Suppressor macrophage (primary cell): ENCODE measurements around the gene TTR.

ENCODE experiments used
- DNase-seq, 4 experiments: peaks; one replicate each; pipeline ENCODE4 v3.0.0-alpha.2; 2020 to 2022
- total RNA-seq, 17 experiments: gene quantifications; one replicate each; lab custom pipeline; 2026; ENCODE audit warnings: mixed read lengths in 6 of 17, inconsistent platforms in 3 of 17; lab: John Stamatoyannopoulos, UW

TTR gene
- 0 to 1.1 (median 0) reads per million in 17 experiments for total RNA-seq

- no peak for DNase-seq
Measured at GRCh38 chr18:31591628-31592027, at the start of gene TTR. Gene TTR (plus strand): TSS chr18:31591877. CDS start chr18:31591903, 26 bp downstream.

- DNase-seq = no peak
Measured at GRCh38 chr18:31546476-31546875, 45.2 kb upstream of the TTR start.

- DNase-seq = no peak
Measured at GRCh38 chr18:31548853-31549252, 42.8 kb upstream of the TTR start.

- no peak for DNase-seq
Measured at GRCh38 chr18:31549416-31549815, 42.3 kb upstream of the TTR start.

- no peak for DNase-seq
Measured at GRCh38 chr18:31551883-31552282, 39.8 kb upstream of the TTR start.

- DNase-seq = peak in 1 of 4 experiments; percentile 10
Measured at GRCh38 chr18:31553800-31554199, 37.9 kb upstream of the TTR start.

- no peak for DNase-seq
Measured at GRCh38 chr18:31554776-31555175, 36.9 kb upstream of the TTR start.

- peak; percentile 68 to 80 (median 72) for DNase-seq
Measured at GRCh38 chr18:31555971-31556747, 35.5 kb upstream of the TTR start.

GRCh38 chr18:31557446-31557845 lies 34.2 kb upstream of the TTR start:
- DNase-seq = no peak

GRCh38 chr18:31558567-31558966 lies 33.1 kb upstream of the TTR start:
- no peak for DNase-seq

- DNase-seq = no peak
Measured at GRCh38 chr18:31562726-31563125, 29.0 kb upstream of the TTR start.

- DNase-seq = no peak
Measured at GRCh38 chr18:31563778-31564177, 27.9 kb upstream of the TTR start.

- no peak for DNase-seq
Measured at GRCh38 chr18:31565345-31565744, 26.3 kb upstream of the TTR start.

GRCh38 chr18:31565782-31566512 lies 25.7 kb upstream of the TTR start:
- DNase-seq = no peak

GRCh38 chr18:31566576-31567306 lies 24.9 kb upstream of the TTR start:
- DNase-seq = no peak

GRCh38 chr18:31572368-31572767 lies 19.3 kb upstream of the TTR start:
- no peak for DNase-seq

- DNase-seq = no peak
Measured at GRCh38 chr18:31573051-31573450, 18.6 kb upstream of the TTR start.

- DNase-seq = peak; percentile 81 to 93 (median 85)
Measured at GRCh38 chr18:31574359-31574758, 17.3 kb upstream of the TTR start.

GRCh38 chr18:31575515-31576257 lies 16.0 kb upstream of the TTR start:
- DNase-seq = no peak

- DNase-seq = no peak
Measured at GRCh38 chr18:31576670-31577069, 15.0 kb upstream of the TTR start.

- DNase-seq = no peak
Measured at GRCh38 chr18:31577195-31577594, 14.5 kb upstream of the TTR start.

GRCh38 chr18:31578126-31578525 lies 13.6 kb upstream of the TTR start:
- DNase-seq = no peak

GRCh38 chr18:31579375-31579774 lies 12.3 kb upstream of the TTR start:
- no peak for DNase-seq
